Hippocampal formation (tissue), 2 donors: ENCODE measurements around the gene TNFRSF1A.

Experiments
- DNase-seq, 2 donors: peaks; one replicate each; lab custom pipeline; 2025; lab: John Stamatoyannopoulos, UW

Gene TNFRSF1A

GRCh38 chr12:6374028-6374785, 32.3 kb upstream of the TNFRSF1A start:
- DNase-seq: no peak

DNA sequence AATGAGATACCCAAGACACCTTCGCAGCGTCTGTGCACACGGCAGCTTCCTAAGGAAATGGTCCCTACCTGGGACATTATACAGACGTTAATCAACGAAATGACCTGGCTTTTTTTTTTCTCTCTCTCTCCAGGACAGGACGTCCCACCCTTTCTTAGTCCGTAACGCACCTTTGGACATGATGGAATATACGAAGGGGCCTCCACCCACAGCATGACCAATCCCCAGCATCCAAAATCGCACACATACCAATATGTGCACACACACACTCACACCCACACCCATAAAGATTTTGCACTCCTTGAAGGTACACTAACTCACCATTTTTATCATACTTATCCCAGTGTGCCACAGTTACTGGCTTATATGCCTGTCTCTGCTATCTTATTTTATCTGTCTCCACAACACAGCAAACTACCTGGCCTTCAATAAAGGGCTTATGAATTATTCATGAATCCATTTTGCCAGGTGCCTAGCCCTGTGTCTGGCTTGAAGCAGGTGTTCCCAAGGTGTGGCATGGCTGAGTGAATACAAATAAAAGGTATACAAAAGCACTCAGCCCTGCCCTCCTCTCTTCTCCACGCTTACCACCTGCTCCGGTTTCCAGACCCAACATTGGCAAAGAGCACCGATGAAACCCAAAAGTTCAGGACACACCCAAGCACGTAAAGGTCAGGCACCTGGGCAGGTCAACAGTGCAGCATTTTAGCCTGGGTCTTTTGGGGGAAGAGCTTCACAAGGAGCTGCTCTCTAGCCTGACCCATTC, 31.3 kb upstream of the TNFRSF1A start:
- no peak for DNase-seq

GRCh38 chr12:6372403-6373003, 30.6 kb upstream of the TNFRSF1A start:
- DNase-seq: no peak

DNA sequence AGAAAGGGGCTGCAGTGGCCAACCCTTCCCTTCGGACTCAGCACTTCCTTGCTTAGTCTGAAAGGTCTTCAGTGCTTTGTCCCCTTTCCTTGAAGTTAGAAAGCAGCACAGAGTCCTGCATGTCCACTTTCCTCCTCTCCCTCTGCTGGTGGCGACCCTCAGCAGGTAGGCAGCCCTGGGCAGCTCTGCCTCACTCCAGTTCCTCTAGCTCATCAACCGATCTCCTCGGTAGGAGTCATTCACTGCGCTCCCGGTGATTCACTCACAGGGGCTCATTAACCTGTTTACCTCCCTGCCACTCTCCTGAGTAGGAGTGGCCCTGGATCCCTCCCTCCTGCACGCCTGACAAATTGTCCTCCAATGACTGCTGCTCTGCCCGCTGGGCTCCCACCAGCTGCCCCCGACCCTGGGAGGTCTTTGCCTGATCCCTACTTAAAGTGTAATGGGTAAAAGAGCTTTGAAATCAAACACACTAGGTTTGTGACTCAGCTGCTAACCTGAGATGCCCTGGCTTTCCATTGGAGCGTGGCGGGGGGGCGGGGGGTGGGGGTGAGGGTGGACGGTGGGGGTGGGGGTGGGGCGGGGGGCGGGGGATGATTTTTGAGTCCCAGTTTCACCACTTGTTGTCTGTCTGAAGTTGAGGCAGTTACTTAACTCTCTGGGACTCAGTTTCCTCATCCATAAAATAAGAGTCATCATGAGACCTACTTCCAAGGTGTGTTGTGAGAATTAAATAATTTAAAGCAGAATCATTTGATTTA, 29.3 kb upstream of the TNFRSF1A start:
- DNase-seq: no peak

GRCh38 chr12:6370576-6370935, 28.7 kb upstream of the TNFRSF1A start:
- no peak for DNase-seq

DNA sequence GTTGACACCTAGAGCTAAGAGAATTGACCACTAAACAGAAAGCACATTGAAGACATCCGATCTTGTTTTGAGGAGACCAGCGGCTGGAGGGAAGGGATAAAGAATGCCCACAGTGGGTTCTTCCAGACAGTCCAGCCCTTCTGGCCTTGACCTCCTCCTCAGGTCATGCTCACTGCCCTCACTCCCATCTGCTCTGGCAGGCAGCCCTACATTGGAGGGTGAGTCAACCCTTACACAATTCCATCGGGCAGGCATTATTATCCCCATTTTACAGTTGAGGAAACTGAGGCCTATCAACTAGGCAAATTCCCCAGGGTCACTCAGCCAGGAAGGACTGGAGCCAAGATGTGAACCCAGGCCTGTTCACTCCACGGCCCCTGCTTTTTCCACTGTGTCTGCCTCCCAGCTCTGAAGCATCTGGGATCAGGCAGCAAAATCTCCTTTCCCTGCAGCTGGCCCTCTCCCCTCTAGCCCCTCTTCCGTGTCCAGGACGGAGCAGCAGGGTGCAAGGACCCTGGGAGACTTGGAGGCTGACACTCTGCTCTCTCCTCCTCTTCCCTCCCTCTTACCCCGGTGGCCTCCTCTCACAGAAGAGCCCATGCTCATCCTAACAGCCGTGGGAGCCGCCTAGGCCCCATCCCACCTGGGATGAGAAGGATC, 28.2 kb upstream of the TNFRSF1A start:
- no peak for DNase-seq

DNA sequence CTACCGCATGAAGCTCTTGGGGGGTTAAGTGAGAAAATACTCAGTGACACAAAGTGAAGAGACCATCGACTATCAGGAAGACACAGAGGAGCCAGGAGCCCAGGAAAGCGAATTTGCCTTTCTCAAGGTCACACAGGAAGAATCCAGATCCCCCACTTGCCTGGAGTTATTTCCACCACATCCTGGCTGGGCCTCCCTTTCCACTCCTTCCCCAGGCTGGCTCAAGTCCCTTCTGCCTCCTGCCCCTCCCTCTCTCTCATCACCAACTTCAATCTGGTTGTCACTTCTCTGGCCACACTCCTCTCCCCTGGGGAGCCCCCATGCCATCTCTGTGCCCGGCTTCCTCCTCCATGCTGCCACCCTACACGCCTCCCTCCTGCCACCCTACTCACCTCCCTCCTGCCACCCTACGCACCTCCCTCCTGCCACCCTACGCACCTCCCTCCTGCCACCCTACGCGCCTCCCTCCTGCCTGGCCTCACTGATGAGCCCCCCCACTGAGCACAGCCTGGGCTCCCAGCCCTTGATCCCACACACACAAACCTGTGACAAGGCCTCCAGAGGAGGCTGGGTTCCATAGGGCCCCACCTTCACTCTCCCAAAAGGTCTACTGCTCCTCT, 27.1 kb upstream of the TNFRSF1A start:
- no peak for DNase-seq

DNA sequence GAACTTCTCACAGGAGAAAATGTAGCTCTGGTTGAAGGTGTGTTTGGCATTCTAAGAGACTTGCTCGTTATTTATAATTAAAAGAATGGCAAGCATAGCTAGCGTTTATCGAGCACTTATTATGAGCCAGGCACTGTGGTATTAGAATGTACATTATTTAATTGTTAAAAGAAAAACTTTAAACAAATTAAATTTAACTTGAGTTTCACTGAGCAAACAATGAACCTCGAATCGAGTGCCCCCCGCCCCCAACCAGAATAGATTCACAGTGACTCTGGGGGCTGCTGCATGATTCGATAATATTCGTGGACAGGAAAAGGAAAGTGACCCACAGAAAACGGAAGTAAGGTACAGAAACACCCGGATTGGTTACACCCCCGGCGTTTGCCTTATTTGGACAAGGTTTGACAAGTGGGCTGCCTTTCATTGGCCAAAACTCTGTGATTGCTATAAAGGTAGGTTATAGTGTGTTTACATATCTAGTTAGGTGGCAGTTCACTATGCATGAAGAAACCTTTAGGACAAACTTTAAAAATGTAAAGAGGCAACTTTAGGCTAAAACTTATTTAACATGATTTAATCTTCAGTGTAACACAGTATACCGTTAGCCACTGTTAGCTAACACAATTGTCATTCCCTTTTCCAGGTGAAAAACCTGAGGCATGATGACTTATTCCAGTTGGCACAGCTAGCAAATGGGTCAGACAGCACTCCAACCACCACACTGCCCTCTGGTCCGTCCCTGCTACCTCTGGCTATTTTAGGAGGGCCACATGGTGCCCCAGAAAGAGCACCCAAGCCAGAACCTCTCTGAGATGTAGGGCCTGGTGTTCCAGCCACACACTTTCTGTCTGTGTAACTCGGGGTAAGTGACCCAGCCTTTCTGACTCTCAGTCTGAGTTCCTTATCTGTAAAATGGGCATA, 26.4 kb upstream of the TNFRSF1A start:
- no peak for DNase-seq

DNA sequence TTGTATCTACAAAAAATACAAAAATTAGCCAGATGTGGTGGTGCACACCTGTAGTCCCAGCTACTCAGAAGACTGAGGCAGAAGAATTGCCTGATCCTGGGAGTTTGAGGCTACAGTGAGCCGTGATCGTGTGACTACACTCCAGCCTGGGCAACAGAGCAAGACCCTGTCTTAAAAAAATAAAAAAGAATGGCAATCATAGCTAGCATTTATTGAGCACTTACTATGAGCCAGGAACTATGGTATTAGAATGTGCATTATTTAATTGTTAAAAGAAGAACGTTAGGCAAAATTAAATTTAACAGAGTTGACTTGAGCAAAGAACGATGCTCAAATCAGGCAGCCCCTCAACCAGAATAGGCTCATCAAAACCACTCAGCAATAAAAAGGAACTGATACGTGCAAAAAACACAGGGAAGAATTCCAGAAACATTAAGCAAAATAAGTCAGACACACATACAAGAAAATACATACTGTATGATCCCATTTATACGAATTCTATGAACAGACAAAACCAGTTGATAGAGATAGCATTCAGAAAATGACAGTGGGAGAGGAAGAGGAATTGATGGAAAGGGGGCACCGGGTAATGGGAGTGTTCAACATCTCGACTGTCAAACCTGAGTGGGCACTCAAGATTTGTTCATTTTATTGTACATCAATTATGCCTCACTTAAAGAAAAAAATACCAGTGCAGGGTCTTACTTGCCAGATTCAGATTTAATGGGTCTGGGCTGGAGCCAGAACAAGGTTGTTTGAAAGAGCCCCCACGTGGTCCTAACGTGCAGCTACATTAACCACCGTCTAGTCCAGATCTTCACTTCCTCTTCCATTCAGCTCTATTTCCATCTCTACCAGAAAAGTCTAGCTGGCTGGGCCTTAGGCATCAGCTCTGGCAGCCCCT, 25.4 kb upstream of the TNFRSF1A start:
- DNase-seq: no peak

GRCh38 chr12:6364044-6364374, 22.1 kb upstream of the TNFRSF1A start:
- no peak for DNase-seq

GRCh38 chr12:6363330-6364043, 21.6 kb upstream of the TNFRSF1A start:
- DNase-seq: peak in 1 of 2 donors; percentile 24

- DNase-seq: no peak
Measured at GRCh38 chr12:6363010-6363329, 21.1 kb upstream of the TNFRSF1A start.

DNA sequence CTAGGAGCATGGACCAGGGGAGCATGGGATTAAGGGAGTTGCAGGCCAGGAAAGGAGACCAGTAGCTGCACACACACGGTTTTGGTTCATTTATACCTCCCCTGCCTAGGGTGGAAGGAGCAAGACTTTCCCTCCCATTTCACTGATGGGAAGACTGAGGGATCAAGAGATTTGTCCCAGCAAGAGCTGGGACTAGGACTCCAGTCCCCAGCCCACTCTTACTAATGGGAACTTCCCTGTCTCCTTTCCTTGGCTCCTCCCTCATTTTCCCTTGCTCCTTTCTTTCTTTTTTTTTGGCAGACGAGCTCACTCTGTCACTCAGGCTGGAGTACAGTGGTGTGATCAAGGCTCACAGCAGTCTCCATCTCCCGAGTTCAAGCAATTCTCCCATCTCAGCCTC, 20.5 kb upstream of the TNFRSF1A start:
- no peak for DNase-seq

- DNase-seq: no peak
Measured at GRCh38 chr12:6361834-6362233, 20.0 kb upstream of the TNFRSF1A start.

DNA sequence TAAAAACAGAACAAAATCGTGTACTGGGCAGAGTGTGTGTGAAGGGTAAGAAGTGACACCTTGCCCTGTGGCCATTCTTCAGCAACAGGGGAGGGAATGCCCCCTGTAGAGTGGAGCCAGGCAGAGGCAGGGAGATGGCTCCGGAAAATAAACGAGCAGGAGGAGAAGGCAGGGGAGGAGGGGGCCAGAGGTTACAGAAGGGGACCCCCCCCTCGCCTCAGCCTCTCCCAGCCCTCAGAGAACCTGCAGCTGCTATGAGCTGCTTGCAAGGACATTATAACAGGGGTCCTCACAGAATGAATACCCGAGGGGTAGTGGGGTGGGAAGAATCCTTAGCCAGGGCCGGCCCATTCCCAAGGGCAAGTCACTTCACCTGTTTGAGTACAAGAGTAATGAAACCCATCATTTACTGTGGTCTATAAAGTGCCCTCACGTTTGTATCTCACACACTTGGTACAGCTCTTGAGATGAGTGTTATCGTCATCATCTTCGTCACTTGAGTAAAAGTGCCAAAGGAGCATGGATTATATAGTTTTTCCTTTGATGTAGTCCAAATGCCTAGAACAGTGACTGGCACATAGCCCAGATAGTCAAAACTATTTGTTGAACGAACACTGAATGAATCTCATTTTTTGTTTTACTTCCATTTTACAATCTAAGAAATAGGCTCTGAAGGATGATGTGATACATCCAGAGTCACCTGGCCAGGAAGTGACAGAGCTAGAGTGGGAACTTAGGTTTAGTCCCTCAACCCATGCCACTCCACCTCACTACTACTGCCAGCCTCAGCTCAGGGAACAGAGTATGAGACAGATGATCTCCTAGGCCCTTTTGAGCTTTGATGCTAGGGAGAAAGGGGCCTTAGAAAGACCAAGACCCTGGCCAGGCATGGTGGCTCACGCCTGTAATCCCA, 19.0 kb upstream of the TNFRSF1A start:
- no peak for DNase-seq

- DNase-seq: no peak
Measured at GRCh38 chr12:6360080-6360571, 18.2 kb upstream of the TNFRSF1A start.

GRCh38 chr12:6358881-6359280, 17.0 kb upstream of the TNFRSF1A start:
- DNase-seq: no peak
